ENCODE data around the gene CAPN2. TPM values are rescaled to one million over a fixed set of nuclear protein-coding genes. Genes with fewer than 3 reads are reported as not detected.
A peak's percentile ranks its signal among the peaks of the same experiment; 100 is the strongest.

The CAPN2 gene
- total RNA-seq, 1 donor from 2014 or later = 151 TPM

GRCh38 chr1:223717123-223717522, 4.8 kb downstream of the CAPN2 start:
- Mint-ChIP-seq H3K36me3 (peaks cover 26% of the 10 kb centered on the region), H3K27me3 (ENCODE audit: low read depth) (no peaks in the 10 kb centered on the region), H3K27ac (peak overlapping the region; percentile 5), H3K9me3 (no peaks in the 10 kb centered on the region), H3K4me1 (peaks cover 51% of the 10 kb centered on the region), H3K4me3 (no peak overlapping the region)
- TF ChIP-seq CTCF (IDR thresholded peaks at IDR 0.05; ENCODE audit: unreplicated experiment) = no peak
- no peak for DNase-seq (ENCODE audit: low spot score in 2 of 2, unreplicated experiment in 2 of 2)

DNA sequence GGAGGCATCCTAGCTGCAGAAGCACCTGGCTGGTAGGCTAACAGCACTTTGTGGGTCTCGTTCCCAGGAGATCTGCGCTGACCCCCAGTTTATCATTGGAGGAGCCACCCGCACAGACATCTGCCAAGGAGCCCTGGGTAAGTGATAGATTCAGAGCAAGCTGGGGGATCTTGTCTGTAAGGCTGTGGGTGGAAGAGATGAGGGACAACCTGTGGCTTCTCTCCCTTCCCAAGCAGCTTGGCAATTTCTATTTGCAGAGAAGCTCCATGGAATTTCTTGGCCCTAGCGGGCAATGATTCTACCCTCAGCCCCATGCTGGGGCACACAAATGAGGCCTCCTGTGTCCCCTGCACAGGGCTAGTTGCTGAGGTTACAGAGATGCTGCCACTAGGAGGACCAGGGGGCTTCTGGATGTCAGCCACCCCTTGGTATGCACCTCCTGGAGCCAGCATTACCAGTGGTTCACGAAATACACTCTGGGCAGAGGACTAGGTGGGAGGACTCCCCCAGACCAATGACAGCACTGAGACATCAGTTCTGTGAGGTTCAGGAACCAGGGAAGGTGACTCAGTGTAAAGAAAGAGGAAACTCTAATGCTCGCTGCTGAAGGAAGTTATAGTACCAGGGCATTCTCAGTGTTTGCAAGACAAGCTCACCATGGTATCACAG, 5.5 kb downstream of the CAPN2 start:
- no peak for TF ChIP-seq CTCF (IDR thresholded peaks at IDR 0.05; ENCODE audit: unreplicated experiment)
- H3K36me3 Mint-ChIP-seq = peaks cover 28% of the 10 kb centered on the region

DNA sequence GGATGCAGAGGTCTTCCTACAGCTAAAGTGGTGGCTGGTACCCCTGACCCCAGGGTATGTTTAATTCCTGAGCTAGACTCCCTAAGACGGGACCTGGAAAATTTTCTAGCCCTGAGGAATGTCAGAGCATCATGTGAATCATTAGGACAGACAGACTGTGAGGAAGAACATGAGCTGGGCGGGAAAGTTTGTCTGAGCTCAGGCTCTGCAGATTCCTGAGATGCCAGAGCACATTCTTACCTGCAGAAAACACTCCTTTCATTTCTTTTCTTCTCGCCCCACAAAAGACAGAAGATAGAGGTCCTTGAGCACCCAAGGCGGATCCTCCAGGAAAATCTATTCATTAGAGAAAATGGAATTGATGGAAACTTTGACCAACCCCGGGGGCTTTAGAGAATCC, 6.5 kb downstream of the CAPN2 start:
- peaks cover 42% of the 10 kb centered on the region for H3K4me1 Mint-ChIP-seq
- peak overlapping the region; percentile 96 for H3K27ac Mint-ChIP-seq
- no peaks in the 10 kb centered on the region for H3K9me3 Mint-ChIP-seq
- TF ChIP-seq CTCF (IDR thresholded peaks at IDR 0.05; ENCODE audit: unreplicated experiment) = no peak
- H3K27me3 Mint-ChIP-seq (ENCODE audit: low read depth) = no peaks in the 10 kb centered on the region
- H3K36me3 Mint-ChIP-seq = peaks cover 32% of the 10 kb centered on the region
- H3K4me3 Mint-ChIP-seq = no peak overlapping the region
- DNase-seq (ENCODE audit: low spot score in 2 of 2, unreplicated experiment in 2 of 2) = no peak

More for the DNA sequence above, 5.5 kb downstream of the CAPN2 start:
- no peaks in the 10 kb centered on the region for H3K9me3 Mint-ChIP-seq
- no peak overlapping the region for H3K4me3 Mint-ChIP-seq
- peak overlapping the region; percentile 96 for H3K27ac Mint-ChIP-seq
- H3K27me3 Mint-ChIP-seq (ENCODE audit: low read depth) = no peaks in the 10 kb centered on the region
- DNase-seq (ENCODE audit: low spot score in 2 of 2, unreplicated experiment in 2 of 2) = no peak
- H3K4me1 Mint-ChIP-seq = peaks cover 51% of the 10 kb centered on the region

DNA sequence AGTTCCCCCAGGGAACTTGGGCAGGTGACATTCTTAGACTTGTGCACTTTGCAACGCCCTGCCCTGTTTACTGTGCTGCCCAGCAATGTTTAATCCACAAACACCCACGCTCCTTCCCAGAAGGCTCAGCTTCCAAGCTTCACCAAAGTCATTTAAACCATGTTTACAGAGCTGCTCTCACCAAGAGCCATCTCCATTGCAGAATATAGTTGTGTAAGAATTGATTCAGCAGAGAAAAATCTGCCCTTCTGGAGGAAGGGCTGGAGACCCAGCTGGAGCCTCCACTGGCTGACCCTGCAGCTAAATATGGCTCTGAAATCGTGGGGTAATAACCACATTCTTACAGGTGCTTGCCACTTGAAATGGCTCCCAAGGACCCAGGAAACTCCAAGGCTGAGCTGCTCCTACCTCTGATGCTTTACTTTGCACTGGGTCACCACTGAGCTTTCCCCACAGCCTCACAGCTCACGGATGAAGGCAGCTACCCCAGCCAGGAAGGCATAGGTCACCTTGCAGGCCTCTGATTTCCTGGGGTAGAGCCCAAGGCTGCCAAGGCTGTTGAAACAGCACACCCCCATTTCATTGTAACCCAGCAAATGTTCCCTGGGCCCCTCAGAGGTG, 8.7 kb downstream of the CAPN2 start:
- Mint-ChIP-seq H3K27ac (peak overlapping the region; percentile 58), H3K4me3 (no peak overlapping the region), H3K27me3 (ENCODE audit: low read depth) (no peaks in the 10 kb centered on the region), H3K4me1 (peaks cover 34% of the 10 kb centered on the region), H3K9me3 (no peaks in the 10 kb centered on the region), H3K36me3 (peaks cover 39% of the 10 kb centered on the region)
- no peak for DNase-seq (ENCODE audit: low spot score in 2 of 2, unreplicated experiment in 2 of 2)
- no peak for TF ChIP-seq CTCF (IDR thresholded peaks at IDR 0.05; ENCODE audit: unreplicated experiment)

- Mint-ChIP-seq H3K36me3 (peaks cover 39% of the 10 kb centered on the region), H3K4me3 (no peak overlapping the region), H3K27ac (no peak overlapping the region), H3K27me3 (ENCODE audit: low read depth) (no peaks in the 10 kb centered on the region), H3K9me3 (no peaks in the 10 kb centered on the region), H3K4me1 (peaks cover 36% of the 10 kb centered on the region)
- no peak for DNase-seq (ENCODE audit: low spot score in 2 of 2, unreplicated experiment in 2 of 2)
- no peak for TF ChIP-seq CTCF (IDR thresholded peaks at IDR 0.05; ENCODE audit: unreplicated experiment)
Measured at GRCh38 chr1:223721658-223722607, 9.6 kb downstream of the CAPN2 start.

All from mesothelial cell of epicardium (in vitro differentiated cells).